Activated T-cell treated with anti-CD3 and anti-CD28 coated beads for 1 hour (primary cell): ENCODE measurements around the gene ARID1B.

ENCODE experiments used
- DNase-seq: peaks from one replicate; pipeline ENCODE4 v3.0.0-alpha.2; 2020; ENCODE audit warnings: low read depth

Gene ARID1B

DNA sequence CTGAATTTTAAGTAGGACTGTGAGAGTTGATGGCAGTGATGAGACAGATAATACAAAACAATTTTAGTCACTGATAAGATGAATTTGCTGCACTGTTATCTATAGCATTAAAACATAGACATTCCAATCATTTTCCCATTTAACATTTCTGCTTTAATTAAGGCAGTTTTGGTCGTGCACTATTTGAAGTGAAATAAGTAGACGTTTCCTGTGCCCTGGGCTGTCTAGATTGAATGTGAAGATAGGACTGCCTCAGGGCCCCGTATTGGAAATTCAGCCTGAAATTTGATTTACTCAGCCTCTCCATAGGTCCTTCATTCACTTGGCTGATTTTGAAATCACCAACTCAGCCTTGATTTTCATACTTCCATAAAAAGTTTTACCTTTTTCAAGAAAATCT, 48.3 kb downstream of the ARID1B start:
- no peak for DNase-seq

DNA sequence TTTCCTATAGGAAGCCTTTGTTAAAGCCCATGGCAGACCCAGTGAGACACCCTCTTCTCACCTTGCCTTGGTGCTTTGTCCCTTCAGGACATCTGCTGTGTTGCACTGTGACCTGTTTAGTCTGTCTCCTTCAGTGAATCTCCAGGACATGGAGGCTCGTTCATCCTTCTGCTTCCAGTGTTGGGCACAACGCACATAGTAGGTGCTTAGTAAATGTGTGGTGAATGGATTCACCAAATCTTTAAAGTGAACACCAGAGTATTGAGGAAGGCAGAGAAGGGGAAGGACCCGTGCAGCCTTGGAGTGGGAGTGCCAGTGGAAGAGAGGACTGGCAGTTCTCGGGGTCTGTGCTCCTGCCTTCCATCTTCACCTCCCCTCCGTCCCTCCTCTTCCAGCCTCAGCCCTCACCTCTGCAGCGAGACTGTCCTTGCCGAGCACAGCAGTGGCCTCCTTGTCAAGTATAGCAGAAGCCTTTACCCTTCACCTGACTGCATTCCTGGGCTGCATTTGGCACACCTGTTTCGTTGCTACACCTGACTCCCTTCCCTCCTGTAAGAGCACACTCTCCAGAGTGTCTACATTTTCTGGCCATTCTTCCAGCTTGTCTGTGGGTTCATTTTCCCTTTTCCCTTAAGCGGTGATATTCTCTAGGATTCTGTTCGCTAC, 49.2 kb downstream of the ARID1B start:
- DNase-seq, result no peak

DNA sequence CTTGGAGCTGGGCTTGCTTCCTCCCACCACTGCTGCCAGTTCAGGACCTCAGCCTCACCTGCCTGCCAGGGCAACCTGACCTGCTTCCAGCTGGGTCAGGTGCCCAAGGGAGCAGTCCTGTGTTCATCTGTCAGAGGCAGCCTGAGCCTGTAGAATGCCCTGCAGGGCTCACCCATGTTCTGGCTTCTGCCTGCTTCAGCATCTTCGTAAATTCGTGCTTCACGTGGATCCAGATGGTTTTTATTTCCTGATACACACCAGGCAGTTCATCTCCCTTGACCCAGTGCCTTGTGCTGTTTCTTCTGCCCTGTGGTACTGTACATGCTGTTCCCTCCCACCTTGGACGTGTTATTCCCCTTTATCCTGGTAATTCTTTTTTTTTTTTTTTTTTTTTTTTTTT, 50.2 kb downstream of the ARID1B start:
- no peak for DNase-seq

DNA sequence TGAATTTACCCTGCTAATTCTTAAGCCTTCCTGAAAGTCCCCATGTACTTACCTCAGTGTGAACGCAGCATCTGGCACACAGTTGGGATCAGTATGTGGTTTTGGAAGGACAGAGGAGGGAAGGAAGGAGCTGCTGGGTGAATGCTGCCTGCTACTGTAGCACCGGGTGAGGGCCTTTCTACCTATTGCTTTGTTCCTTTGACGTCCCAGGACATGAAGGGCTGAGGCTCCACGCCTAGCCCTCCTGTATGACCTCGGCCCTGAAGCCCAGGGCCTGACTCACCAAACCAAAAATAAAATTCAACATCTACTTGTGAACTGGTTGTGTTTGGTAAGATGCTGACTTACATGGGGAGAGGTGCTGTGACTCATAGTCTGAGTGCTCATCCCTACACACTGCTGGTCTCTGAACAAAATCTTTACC, 51.1 kb downstream of the ARID1B start:
- no peak for DNase-seq

DNA sequence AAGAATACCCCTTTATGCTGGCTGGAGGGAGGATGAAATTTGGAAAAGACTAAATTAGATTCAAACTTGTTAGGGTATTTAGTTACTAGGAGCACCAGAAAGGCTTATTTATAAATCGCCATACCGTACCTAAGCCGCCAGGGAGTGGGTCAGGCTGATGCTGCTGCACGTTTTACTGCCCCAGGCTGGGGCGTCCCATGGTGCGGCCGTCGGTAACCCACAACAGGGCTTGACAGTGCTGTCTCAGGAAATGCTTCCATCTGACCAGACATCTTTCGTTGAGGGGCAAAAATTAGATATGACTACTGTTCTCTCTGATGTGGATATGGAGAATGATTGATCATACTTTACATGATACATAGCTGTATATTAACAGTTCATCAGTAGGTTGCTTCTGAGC, 52.9 kb downstream of the ARID1B start:
- no peak for DNase-seq

DNA sequence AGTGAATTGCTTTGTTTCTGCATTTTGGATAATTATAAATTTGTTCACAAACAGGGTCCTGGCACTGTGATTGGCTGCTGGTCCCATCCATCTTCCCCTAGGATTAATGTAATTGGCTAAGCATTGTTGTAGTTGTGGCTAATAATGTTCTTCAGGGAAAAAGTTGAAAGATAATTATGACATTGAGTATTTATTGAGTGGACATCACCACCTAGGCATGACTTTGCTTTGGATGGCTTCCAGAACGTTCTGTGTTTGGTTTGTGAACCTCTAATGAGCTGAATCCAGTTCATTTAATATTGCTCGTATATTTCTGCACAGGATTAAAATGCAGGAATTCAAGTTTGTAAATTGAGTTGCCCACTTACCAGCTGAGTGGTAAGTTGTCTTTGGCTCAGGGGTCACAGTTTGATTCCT, 55.1 kb downstream of the ARID1B start:
- DNase-seq, result no peak

DNA sequence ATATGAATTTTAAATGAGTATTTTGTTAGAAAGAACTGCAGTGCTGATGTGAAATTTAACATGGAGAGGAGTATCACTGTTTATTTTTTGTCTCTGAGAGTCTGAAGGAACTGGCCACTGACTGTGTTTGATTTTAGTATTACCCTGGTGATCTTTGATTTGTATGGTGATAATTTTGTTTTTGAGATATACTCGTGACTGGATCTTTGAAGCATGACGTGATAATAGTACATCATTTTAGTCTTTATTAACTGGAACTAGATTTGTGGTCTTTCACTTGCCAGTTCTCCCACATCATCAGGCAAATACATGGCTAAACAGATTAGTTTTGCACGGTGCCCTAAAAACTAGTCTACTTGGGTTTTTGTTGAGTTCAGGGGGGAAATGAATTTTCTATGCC, 55.5 kb downstream of the ARID1B start:
- DNase-seq, result no peak

DNA sequence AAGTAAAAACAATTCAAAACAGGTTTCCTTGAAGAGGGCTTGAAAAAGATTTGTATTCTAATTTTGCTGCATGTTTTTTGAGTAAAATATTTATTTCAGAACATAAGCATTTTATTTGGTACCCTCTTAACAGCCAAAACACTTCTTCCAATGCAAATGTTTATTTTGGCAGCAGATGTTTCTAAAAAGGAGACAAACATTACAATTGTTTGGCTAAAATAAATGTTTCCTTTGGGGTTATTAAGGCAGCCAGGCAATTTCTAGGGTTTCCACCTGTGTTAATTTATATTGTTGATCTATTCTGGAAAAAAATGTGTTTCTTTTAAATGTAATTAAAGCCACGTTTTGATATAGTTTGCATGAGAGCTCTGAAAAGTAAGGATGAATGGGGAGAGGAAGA, 56.6 kb downstream of the ARID1B start:
- no peak for DNase-seq

DNA sequence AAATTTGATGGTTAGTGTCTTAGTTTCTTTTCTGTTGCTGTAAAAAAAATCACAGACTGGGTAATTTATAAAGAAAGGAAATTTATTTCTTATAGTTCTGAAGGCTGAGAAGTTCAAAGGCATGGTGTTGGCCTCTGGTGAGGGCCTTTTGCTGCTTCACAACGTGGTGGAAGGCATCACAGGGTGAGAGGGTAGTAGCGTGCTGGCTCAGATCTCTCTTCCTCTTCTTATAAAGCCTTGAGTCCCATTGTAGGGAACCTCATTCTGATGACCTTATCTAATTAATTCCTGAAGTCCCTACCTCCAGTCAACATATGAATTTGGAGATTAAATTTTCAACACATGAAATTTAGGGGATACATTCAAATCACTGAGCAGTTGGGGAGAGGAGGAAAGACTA, 62.0 kb downstream of the ARID1B start:
- no peak for DNase-seq

DNA sequence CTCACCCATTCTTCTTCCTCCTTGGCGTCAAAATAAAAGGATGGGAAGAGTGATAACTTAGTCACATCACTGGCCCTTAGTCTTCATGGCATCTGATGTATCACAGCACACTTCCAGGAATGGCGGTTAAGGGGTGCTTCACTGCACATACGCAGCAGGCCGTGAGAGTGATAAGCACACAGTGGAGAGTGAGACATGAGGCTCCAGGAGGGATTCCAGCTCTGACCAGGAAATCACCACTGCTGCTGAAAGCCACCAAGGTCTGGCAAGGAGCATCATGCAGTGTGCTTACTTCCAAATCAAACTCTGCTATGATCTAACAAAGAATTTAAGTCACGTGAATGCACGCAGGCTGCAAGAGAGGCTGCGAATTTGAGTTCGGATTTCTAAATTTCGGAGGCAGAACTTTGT, 62.4 kb downstream of the ARID1B start:
- DNase-seq, result no peak

DNA sequence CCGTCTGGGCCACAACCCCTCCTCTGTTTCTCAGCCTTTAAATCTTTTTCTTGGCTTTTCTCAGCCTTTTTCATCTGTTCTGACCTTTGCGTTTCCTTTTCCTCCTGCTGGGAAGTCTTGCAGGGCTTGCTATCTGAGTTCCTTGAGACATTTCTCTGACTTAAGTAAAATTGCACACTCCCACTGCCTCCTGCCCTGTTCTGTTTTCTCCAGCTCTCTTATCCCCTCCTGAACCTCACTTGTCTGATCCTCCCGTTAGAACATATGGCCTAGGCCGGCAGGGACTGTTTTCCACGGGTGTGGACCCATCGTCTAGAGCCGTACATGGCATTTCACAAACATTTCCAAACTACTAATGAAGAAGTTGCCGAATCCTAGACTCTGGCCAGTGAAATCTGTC, 63.0 kb downstream of the ARID1B start:
- no peak for DNase-seq

DNA sequence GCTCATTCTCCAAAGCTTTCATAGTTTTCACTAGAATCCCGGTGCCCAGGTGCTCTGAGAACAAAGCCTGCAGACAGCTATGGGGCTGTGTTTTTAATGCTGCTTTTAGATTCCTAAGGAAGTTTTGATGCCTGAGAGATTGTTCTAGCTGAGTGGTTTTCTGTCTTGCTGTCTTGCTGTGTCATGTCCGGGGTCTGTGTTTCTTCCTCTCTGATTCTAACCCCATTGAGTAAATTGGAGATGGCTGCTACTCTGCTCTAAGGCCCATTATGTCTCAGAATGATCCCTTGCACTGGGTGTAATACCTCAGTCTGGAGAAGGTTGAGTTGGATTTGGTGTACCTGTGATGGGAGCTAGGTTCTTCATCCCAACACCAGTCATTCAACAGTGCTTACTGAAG, 63.4 kb downstream of the ARID1B start:
- DNase-seq, result no peak

DNA sequence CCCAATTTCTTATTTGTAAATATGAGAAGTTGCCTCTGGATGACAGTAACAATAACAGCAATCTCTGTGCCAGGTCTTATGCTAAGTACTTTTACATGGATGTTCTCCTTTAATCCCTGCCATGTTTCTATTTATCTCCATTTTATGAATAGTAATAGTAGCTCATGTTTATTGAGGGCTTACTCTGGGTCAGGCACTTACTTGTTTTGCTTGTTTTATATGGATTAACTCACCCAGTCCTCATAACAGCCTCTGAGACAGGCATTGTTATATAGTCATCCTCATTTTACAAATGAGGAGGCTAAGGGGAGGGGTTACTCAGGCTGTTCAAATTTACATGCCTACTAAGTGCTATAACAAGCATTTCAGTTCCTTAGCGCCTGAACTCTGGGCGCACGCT, 64.3 kb downstream of the ARID1B start:
- no peak for DNase-seq

DNA sequence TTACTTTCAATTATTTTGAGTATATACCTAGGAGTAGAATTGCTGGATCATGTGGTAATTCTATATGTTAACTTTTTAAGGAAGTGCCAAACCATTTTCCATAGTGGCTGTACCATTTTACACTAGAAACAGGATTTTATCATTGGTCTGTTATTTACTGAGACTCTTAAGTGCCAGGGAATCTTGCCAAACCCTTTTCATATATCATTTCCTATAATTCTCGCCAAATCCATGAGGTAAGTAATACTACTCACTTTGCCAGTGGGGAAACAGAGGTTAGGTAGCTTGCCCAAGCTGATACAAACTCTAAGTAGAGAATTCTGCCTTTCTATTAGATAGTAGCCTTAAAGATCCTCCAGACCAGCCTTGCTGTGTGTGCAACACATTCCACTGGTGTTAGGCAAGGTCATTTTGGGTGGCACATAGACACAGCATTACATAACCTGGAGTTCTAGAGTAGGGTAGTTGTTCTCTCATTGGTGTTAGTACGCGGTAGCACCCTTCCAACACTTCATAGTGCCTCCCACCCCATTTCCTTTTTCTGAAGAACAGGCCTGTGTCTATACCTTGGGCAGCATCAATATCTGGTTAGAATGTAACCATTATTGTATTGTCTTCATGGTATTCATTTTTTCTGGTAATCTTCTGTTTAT, 65.5 kb downstream of the ARID1B start:
- no peak for DNase-seq

DNA sequence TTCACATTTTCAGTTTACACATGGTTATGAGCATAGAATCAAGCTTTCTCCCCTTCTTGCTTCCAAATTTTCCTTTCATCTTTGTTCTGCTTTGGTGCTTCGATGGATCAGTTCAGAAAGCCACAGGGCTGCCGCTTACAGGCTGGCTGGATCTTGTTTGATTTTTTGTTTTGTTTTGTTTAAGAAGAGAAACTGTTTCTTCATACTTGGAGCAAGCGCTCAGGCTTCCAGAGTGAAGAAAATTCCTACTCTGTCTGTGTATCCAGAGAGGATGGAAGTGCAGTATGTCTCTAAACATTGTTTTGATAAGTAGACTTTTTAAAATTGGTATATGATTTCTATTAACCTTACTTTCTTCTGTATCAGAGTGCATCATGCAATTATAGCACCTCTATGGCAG, 66.9 kb downstream of the ARID1B start:
- DNase-seq, result no peak

DNA sequence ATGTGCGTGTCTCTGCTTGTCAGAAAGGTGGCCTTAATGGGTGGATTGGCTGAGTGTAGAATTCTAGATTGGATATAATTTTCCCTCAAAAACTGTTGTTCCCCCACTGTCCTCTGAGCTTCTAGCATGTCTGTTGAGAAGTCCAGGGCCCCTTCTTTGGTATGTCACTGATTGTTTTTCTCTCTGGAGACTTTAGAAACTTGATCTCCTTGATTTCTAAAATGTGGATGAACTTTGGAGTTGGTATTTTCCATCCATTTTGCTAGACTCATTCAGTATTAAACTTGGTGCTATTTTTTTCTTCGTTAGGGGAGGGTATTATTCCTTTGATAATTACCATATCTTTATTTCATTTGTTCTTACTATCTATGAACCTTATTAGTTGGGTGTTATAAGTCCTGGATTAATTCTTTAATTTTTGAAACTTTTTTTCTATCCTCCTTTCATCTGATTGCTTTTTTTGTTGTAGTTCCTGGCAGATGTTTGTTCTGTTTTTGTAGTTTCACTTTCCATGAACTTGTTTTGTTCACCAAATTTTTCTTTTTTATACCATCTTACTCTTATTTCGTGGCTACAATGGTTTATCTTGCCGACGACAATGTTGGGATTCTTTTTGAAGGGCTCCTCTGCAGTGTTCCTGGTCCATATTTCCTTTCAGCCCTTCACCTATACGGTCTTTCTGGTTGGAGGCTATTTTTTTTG, 68.4 kb downstream of the ARID1B start:
- DNase-seq, result no peak

DNA sequence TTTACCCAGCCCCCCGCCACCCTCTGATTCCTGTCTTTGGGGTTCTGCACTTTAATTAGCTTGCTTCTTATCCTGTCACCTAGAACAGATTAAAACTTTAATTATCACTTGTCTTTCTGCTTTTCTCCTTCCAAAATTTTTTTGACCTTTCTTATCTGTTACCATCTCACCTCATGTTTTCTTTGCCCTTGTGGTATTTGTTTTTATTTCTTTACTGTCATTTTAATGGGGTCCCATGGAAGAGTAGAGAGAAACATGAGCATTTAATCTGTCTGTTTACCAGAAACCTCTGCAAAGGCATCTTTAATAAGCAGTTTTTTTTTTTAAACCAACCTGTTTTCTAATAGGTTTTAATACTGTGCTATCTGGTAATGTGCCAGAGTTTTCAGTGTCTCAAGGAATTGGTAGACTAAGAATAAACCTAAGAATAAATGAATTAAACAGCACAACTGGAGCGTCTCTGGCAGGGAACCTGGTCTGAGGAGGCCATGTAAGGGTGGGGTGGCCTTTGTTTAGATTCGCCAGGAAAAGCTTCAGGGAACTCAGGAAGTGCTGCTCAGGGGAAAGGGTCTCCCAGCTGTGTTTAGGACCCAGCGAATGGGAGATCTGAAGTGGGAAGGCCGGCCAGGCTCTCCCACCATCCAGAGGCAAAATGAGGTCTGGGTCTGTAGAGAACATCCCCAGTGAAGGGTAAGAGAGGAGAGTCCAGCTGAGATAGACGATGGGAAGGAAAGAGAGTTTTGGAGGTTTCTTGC, 69.8 kb downstream of the ARID1B start:
- DNase-seq, result no peak

DNA sequence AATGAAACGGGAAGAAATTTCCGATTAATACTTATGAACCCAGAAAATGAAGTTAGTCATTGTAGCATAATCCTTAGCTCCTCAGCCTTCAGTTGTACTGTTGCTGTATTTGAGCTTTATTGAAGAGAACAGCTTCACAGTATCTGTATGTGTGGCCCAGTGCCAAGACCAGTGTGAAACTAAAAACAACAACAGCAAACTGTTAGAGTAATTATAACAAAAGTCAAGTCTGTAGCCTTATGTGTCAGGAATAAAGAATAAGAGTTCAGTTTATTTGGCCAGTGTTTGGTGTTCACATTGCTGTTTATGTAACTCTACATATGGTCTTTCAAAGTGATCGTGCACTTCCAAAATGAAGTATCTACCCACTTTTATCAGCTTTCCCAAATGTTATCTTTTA, 70.9 kb downstream of the ARID1B start:
- no peak for DNase-seq

DNA sequence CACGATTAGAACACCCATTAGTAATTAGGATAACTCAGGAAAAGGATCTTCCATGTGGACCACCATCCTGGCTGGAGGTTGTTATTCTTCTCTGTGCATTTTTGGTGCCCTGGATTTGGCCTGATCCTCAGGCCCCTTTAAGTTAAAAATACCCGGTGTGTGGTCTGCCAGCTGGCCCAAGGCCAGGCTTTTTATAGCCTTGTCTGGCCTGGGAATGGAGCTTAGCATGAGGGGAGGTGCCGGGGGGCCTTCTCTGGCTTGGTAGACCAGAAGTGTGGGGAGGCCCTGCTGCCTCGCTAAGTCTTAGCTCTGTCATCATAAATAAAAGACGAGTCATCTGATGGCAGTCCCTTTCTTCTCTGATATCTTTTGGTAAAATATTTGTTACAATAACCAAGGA, 71.4 kb downstream of the ARID1B start:
- no peak for DNase-seq

DNA sequence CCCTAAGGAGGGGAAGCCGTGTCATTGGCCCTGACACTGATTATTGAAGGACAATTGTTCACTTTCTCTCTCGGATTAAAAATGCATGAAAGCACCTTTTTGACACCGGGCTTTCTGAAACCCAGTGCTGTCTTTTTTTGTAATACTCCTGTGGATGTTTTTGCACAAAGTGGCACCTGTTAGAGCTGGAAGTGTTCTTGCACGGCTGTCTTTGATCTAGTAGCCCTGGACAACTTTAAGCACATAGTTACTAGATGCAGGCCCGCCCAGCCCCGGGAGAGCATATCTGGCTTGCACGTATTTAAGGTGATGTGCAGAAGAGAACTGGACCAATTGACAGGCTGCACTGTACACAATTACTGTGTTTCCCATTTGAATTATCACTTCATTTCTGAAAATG, 72.6 kb downstream of the ARID1B start:
- no peak for DNase-seq

DNA sequence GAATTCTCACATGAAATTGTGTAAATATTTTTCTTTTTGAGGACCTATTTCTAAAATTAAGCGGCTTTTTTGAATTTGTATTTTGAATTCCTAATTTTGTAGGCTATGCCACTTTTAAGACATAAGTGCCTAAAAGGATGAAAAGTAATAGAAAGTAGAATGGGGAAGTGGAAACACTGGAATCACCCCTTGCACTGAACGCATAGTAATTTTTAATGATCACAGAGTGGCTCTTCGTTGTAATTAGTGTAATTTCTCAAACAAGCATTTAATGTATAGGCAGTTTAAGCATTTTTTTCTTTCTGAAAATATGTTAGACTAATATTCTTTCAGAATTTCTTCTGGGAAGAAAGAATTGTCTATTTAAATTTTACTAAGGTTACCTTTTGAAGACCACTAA, 73.2 kb downstream of the ARID1B start:
- no peak for DNase-seq

DNA sequence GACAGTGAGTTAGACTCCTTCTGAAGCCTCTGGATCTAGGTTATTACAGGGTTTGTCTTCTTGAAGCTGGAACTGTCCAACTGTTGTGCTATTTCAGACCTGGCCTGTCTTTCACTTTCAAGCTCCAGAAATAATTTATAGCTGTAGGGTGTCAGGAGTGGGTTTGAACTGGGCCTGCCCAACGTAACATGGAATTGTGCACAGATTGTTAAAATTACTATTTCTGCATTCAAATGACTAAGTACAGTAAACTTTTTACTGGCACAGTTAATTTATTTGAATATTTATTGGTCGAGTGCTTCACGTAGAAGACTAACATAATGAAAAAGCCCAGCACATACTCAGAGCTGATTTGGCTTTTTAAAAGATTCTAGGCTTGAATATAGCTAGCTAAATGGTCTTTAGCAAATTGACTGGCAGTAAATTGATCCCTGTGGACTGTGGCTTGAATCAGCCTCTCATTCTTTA, 74.3 kb downstream of the ARID1B start:
- no peak for DNase-seq
